Hair follicle dermal papilla cell (primary cell): Measurements from ENCODE around the gene OR9I1. TPM values are rescaled to one million over a fixed set of nuclear protein-coding genes. Genes with fewer than 3 reads are reported as not detected.

Source experiments
- total RNA-seq: library from RNA; depleted of rRNA; stranded (reverse); fragments of >200 nt; gene quantifications from 2 replicates; pipeline ENCODE4 v1.2.3, GENCODE V29; 2012

OR9I1 gene
- total RNA-seq = not detected in 2 replicates

GRCh38 chr11:58125469-58125868, at the start of gene OR9I1:
Gene OR9I1 (minus strand): TSS chr11:58125530. CDS start chr11:58119444, 6,086 bp downstream.

Other genes starting within 250 kb of the OR9I1 start
- gene OR9Q1, start 101.6 kb downstream of the OR9I1 start, total RNA-seq = not detected in 2 replicates
- gene OR6Q1, start 94.6 kb downstream of the OR9I1 start, total RNA-seq = not detected in 2 replicates
- gene OR9Q2, start 63.5 kb upstream of the OR9I1 start, total RNA-seq = not detected in 2 replicates
- gene OR1S2, start 78.6 kb upstream of the OR9I1 start, total RNA-seq = not detected in 2 replicates
- not detected in 2 replicates for gene OR1S1, start 87.2 kb upstream of the OR9I1 start, total RNA-seq
- not detected in 2 replicates for gene OR10Q1, start 103.4 kb upstream of the OR9I1 start, total RNA-seq
- not detected in 2 replicates for gene OR10W1, start 142.7 kb upstream of the OR9I1 start, total RNA-seq
- gene OR5B17, start 233.5 kb upstream of the OR9I1 start, total RNA-seq = not detected in 2 replicates